Measurements from ENCODE around the gene RTBDN. TPM values are rescaled to one million over a fixed set of nuclear protein-coding genes. Genes with fewer than 3 reads are reported as not detected.

Gene RTBDN
- total RNA-seq, 1 experiment from 2014 or later, result 5.6 TPM

DNA sequence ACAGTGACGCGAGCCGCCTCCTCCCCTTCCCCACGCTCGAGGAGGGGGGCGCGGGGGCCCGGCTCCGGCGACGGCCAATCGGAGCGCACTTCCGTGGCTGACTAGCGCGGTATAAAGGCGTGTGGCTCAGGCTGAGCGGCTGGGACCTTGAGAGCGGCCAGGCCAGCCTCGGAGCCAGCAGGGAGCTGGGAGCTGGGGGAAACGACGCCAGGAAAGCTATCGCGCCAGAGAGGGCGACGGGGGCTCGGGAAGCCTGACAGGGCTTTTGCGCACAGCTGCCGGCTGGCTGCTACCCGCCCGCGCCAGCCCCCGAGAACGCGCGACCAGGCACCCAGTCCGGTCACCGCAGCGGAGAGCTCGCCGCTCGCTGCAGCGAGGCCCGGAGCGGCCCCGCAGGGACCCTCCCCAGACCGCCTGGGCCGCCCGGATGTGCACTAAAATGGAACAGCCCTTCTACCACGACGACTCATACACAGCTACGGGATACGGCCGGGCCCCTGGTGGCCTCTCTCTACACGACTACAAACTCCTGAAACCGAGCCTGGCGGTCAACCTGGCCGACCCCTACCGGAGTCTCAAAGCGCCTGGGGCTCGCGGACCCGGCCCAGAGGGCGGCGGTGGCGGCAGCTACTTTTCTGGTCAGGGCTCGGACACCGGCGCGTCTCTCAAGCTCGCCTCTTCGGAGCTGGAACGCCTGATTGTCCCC is 42.9 kb downstream of the RTBDN start, which contains the start of gene JUNB:
Gene JUNB (plus strand): TSS at position 142 of the 706 bp plus-strand sequence. CDS start 286 bp downstream, at position 428.
- H3K4me1 Mint-ChIP-seq, result peaks cover 40 to 41% of the 10 kb centered on the region in 2 experiments
- H3K79me1 ChIP-seq (ENCODE audit: insufficient read depth, low read depth, low read length, poor library complexity, severe bottlenecking), result no peaks in the 10 kb centered on the region

More for the DNA sequence above, 42.9 kb downstream of the RTBDN start, which contains the start of gene JUNB:
- Mint-ChIP-seq H3K27me3 (ENCODE audit: low read depth) (peaks cover 8% of the 10 kb centered on the region), H3K27ac (peak within 1 kb of the TSS in 2 of 3 experiments; percentile 73 to 90; a peak in 4 of 7 replicates), H3K36me3 (ENCODE audit: insufficient read depth in 1 of 3, low read depth in 3 of 3) (peaks cover 0 to under 1% (median 0%) of the 10 kb centered on the region in 3 experiments; a peak in 2 of 7 replicates), H3K9me3 (no peaks in the 10 kb centered on the region), H3K4me3 (peak within 1 kb of the TSS; percentile 85 to 87)
- H3K9me3 ChIP-seq (ENCODE audit: control insufficient read depth, low read depth, low read length), result no peaks in the 10 kb centered on the region
- no peak within 1 kb of the TSS for H4K5ac ChIP-seq (ENCODE audit: insufficient read length, low read depth, low read length)
- no peaks in the 10 kb centered on the region for H3K79me2 ChIP-seq (ENCODE audit: insufficient read depth, low read length)
- H3K27ac ChIP-seq (ENCODE audit: insufficient read length, low read depth, low read length), result no peak within 1 kb of the TSS
- no peak within 1 kb of the TSS for H2BK5ac ChIP-seq (ENCODE audit: insufficient read length, low read length)
- DNase-seq, result peak; percentile 89
- no peak for TF ChIP-seq CTCF (conservative IDR thresholded peaks at IDR 0.05)
- no peak within 1 kb of the TSS for H2AFZ ChIP-seq (ENCODE audit: low read length)
- H3K56ac ChIP-seq (ENCODE audit: insufficient read length, low read depth, low read length), result no peak within 1 kb of the TSS
- H3K27me3 ChIP-seq (ENCODE audit: insufficient read depth, low read length), result no peaks in the 10 kb centered on the region; the same call in 1 of the 2 replicates
- peak within 1 kb of the TSS; percentile 6 for H3K9ac ChIP-seq (ENCODE audit: extremely low read depth, insufficient read length, low read length)
- no peak within 1 kb of the TSS for H4K8ac ChIP-seq (replicated peaks; ENCODE audit: insufficient read length, low read depth, low read length)
- peaks cover 2% of the 10 kb centered on the region; the same call in 1 of the 2 replicates for H3K4me1 ChIP-seq (ENCODE audit: insufficient read depth, low read length)
- no CpG with 5 or more reads among the region's 73 CpGs for WGBS (ENCODE audit: extremely low coverage, insufficient read length, low lambda C conversion rate)
- H3K23me2 ChIP-seq (ENCODE audit: insufficient read length, low read depth, low read length, poor library complexity, severe bottlenecking), result peaks cover 37% of the 10 kb centered on the region
- no peaks in the 10 kb centered on the region for H4K20me1 ChIP-seq (ENCODE audit: control insufficient read depth, insufficient read depth, insufficient read length)
- H3K4me2 ChIP-seq (ENCODE audit: insufficient read depth, insufficient read length, low read length), result peak within 1 kb of the TSS; percentile 48
- H3T11ph ChIP-seq (ENCODE audit: low read length), result no peak within 1 kb of the TSS
- peak within 1 kb of the TSS; percentile 82 for H3K18ac ChIP-seq (ENCODE audit: insufficient read length, low read depth, low read length)
- peak within 1 kb of the TSS; percentile 92; the same call in 1 of the 2 replicates for H3K14ac ChIP-seq (ENCODE audit: insufficient read depth, low read length)
- H3K23ac ChIP-seq (ENCODE audit: insufficient read length, low read depth, low read length), result no peak within 1 kb of the TSS
- no peak within 1 kb of the TSS for H2BK12ac ChIP-seq (ENCODE audit: insufficient read length, low read depth, low read length)
- H2BK20ac ChIP-seq (ENCODE audit: low read depth, low read length, poor library complexity, severe bottlenecking), result no peak within 1 kb of the TSS
- no peak within 1 kb of the TSS for H2AK5ac ChIP-seq (ENCODE audit: insufficient read length, low read length)
- H2BK15ac ChIP-seq (ENCODE audit: low read depth, low read length), result no peak within 1 kb of the TSS; the same call in 1 of the 2 replicates
- H2BK120ac ChIP-seq (ENCODE audit: low read depth, low read length, poor library complexity, severe bottlenecking), result no peak within 1 kb of the TSS
- H4K91ac ChIP-seq (ENCODE audit: insufficient read length, low read depth, low read length), result no peak within 1 kb of the TSS
- no peak within 1 kb of the TSS for H3K4ac ChIP-seq (ENCODE audit: low read depth, low read length)

All from H9 (cell line).